Measurements from ENCODE around the gene NARS2.

NARS2 gene

GRCh38 chr11:78428266-78428636 lies 146.4 kb downstream of the NARS2 start:
- DNase-seq = no peak

- peak; percentile 75 for DNase-seq
Measured at GRCh38 chr11:78427615-78428265, 146.9 kb downstream of the NARS2 start.

- no peak for DNase-seq
Measured at GRCh38 chr11:78426845-78427244, 147.8 kb downstream of the NARS2 start.

GRCh38 chr11:78425399-78426070 lies 149.1 kb downstream of the NARS2 start:
- no peak for DNase-seq

- peak; percentile 48 for DNase-seq
Measured at GRCh38 chr11:78424334-78425270, 150.1 kb downstream of the NARS2 start.

GRCh38 chr11:78423241-78423640 lies 151.4 kb downstream of the NARS2 start:
- DNase-seq = no peak

GRCh38 chr11:78420796-78421209 lies 153.9 kb downstream of the NARS2 start:
- DNase-seq = no peak

GRCh38 chr11:78420255-78420764 lies 154.4 kb downstream of the NARS2 start:
- peak; percentile 55 for DNase-seq

GRCh38 chr11:78419327-78419726 lies 155.3 kb downstream of the NARS2 start:
- DNase-seq = no peak

- DNase-seq = no peak
Measured at GRCh38 chr11:78418584-78419211, 156.0 kb downstream of the NARS2 start.

- peak; percentile 83 for DNase-seq
Measured at GRCh38 chr11:78417888-78418583, 156.6 kb downstream of the NARS2 start.

- no peak for DNase-seq
Measured at GRCh38 chr11:78417175-78417887, 157.3 kb downstream of the NARS2 start, which contains the start of gene GAB2. TSS of gene GAB2 (minus strand) at chr11:78417820. CDS start at chr11:78417720, 100 bp downstream.

- peak; percentile 82 for DNase-seq
Measured at GRCh38 chr11:78416285-78417174, 158.1 kb downstream of the NARS2 start.

- no peak for DNase-seq
Measured at GRCh38 chr11:78415338-78415737, 159.3 kb downstream of the NARS2 start.

GRCh38 chr11:78414321-78415051 lies 160.2 kb downstream of the NARS2 start:
- DNase-seq = peak; percentile 39

- no peak for DNase-seq
Measured at GRCh38 chr11:78408619-78409018, 166.0 kb downstream of the NARS2 start.

- DNase-seq = no peak
Measured at GRCh38 chr11:78406568-78407196, 168.0 kb downstream of the NARS2 start.

- no peak for DNase-seq
Measured at GRCh38 chr11:78405805-78406204, 168.9 kb downstream of the NARS2 start.

- no peak for DNase-seq
Measured at GRCh38 chr11:78403781-78404180, 170.9 kb downstream of the NARS2 start.

All from activated CD4-positive, alpha-beta T cell treated with anti-CD3 and anti-CD28 coated beads, Interleukin-10, Interleukin-2, amounts not matched to agents 100 ng/mL and 50 ng/mL, durations not matched to agents 16 hours and 8 hours (primary cell).